ENCODE data around the gene PM20D2. TPM values are rescaled to one million over a fixed set of nuclear protein-coding genes. Genes with fewer than 3 reads are reported as not detected.

Gene PM20D2
- total and polyA plus RNA-seq, 2 of the 8 experiments (the other 6 are each of a cell fraction or from before 2014, with no cell fraction given) = 2.7 to 7.6 TPM

- TF ChIP-seq KDM1A (IDR thresholded peaks at IDR 0.05; ENCODE audit: borderline replicate concordance, low read length) (no peak), HDAC2 (IDR thresholded peaks at IDR 0.05; ENCODE audit: borderline replicate concordance in 1 of 2, low read depth in 2 of 2, low read length in 2 of 2) (no peak), TBP (IDR thresholded peaks at IDR 0.05; ENCODE audit: low read depth, low read length) (no peak), NANOG (IDR thresholded peaks at IDR 0.05; ENCODE audit: insufficient read depth, low read depth, low read length, poor library complexity, severe bottlenecking) (no peak), POLR2A (IDR thresholded peaks at IDR 0.05; ENCODE audit: control extremely low read depth in 1 of 2, low read depth in 2 of 2, low read length in 2 of 2) (0 out of 3 replicates have a peak, but pooled peaks of 1 of the 2 experiments have one; percentile 21), JUN (IDR thresholded peaks at IDR 0.05; ENCODE audit: low read depth, low read length) (no peak), USF2 (IDR thresholded peaks at IDR 0.05; ENCODE audit: low read length) (no peak), RAD21 (IDR thresholded peaks at IDR 0.05 in 1 of 2, conservative IDR thresholded peaks at IDR 0.05 in 1 of 2; ENCODE audit: low read depth in 2 of 2, low read length in 2 of 2) (no peak), SIRT6 (IDR thresholded peaks at IDR 0.05; ENCODE audit: low read length) (no peak), CTBP2 (IDR thresholded peaks at IDR 0.05; ENCODE audit: borderline replicate concordance, insufficient read depth, insufficient read length, low read length) (no peak), ASH2L (IDR thresholded peaks at IDR 0.05; ENCODE audit: low read length) (peak; percentile 81), TEAD4 (IDR thresholded peaks at IDR 0.05; ENCODE audit: low read depth, low read length) (no peak), SAP30 (IDR thresholded peaks at IDR 0.05; ENCODE audit: insufficient read depth, insufficient replicate concordance, low read length) (no peak)
- TF ChIP-seq, protein P1, sequence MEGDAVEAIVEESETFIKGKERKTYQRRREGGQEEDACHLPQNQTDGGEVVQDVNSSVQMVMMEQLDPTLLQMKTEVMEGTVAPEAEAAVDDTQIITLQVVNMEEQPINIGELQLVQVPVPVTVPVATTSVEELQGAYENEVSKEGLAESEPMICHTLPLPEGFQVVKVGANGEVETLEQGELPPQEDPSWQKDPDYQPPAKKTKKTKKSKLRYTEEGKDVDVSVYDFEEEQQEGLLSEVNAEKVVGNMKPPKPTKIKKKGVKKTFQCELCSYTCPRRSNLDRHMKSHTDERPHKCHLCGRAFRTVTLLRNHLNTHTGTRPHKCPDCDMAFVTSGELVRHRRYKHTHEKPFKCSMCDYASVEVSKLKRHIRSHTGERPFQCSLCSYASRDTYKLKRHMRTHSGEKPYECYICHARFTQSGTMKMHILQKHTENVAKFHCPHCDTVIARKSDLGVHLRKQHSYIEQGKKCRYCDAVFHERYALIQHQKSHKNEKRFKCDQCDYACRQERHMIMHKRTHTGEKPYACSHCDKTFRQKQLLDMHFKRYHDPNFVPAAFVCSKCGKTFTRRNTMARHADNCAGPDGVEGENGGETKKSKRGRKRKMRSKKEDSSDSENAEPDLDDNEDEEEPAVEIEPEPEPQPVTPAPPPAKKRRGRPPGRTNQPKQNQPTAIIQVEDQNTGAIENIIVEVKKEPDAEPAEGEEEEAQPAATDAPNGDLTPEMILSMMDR (IDR thresholded peaks at IDR 0.05; ENCODE audit: control extremely low read depth in 1 of 3, insufficient read depth in 1 of 3, low read depth in 1 of 3, low read length in 3 of 3) = no peak
Observed at GRCh38 chr6:89117211-89118108, 28.4 kb upstream of the PM20D2 start, which contains the start of gene SRSF12 (continued).

Measured in H1 (cell line).